NCI-H1436 treated with DMSO at 0.1 percent for 48 hours (cell line): ENCODE data around the gene MYO1E.

Experiments
- DNase-seq: peaks from one replicate; lab custom pipeline; 2025; lab: John Stamatoyannopoulos, UW

MYO1E gene

GRCh38 chr15:59315914-59316451 is 56.7 kb downstream of the MYO1E start:
- DNase-seq, result no peak

DNA sequence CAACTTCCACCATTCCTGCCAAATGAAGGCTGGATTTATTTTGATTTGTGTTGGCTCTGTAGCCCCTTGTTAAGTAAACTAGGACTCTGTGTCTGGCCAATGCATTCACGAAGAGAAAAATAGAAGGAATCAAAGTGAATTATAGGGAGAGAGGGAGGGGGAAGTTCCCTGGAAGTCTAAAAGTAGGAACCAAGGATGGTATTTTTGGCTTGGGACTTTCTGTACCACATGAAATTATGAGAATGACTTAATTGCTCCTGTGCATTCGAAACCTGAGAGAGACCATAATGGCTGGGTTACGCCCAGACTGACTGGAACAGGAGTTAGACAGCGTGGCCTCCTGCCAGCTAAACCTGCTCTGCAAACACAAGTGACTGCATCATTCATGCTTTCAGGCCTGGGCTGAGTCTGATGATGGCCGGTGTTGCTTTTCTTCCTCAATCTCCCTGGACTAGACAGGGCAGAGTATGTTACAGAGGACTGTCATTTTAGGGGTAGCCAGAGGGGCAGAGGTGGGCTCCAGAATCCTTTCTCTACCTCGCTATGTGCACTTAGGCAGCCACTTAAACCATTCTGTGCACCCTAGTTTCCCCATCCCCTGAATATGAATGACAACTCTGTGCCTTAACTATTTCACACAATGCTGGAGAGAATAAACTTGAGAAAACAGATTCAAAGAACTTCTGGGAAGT is 58.9 kb downstream of the MYO1E start:
- peak; percentile 80 for DNase-seq

DNA sequence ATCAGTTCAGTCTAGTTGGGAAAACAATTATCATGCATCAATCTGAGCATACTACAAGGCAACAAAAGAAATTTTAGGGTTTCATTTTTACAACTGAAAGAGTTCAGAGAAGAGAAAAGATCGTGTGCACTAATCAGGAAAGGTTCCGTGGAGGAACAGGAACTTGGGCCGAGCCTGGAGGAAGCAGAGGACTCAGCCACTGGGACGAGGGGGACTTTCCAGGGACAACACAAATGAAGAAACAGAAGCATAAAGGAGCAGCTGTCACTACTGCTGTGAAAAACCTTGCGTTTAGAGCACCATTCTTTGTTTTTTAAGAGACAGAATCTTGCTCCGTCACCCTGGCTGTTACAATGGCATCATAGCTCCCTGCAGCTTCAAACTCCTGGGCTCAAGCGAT is 60.5 kb downstream of the MYO1E start:
- no peak for DNase-seq

DNA sequence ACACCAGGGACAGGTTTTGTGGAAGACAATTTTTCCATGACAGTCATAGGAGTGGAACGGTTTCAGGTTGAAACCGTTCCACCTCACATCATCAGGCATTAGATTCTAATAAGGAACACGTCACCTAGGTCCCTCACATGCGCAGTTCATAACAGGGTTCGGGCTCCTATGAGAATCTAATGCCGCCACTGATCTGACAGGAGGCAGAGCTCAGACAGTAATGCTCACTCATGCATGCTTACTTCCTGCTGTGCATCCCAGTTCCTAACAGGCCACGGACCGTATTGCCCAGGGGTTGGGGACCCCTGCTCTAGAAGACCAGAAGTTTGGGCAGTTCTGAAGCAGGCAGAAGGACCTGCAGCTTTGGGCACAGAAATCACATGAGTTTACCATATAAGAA is 61.5 kb downstream of the MYO1E start:
- DNase-seq, result no peak

GRCh38 chr15:59309405-59309804 is 63.3 kb downstream of the MYO1E start:
- no peak for DNase-seq

DNA sequence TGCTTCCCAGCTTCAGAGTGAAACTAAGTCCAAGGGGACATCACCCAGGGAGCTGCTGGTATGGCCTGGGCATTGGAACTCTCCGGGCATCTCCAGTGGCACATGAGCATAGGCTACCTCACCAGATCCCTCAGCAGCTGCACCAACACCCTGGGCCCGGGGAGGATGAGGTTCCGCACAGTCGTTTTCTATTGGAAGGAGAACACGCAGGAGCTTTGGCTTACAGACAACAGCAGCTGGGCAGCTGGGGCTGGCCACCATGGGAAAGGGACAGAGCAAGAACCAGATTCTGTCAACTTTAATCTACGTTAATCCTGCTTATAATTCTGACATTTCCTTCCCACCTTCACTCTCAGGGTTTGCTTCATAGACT is 65.5 kb downstream of the MYO1E start:
- DNase-seq, result no peak

GRCh38 chr15:59306520-59307164 is 66.0 kb downstream of the MYO1E start:
- no peak for DNase-seq

GRCh38 chr15:59304807-59305206 is 67.9 kb downstream of the MYO1E start:
- DNase-seq, result no peak

DNA sequence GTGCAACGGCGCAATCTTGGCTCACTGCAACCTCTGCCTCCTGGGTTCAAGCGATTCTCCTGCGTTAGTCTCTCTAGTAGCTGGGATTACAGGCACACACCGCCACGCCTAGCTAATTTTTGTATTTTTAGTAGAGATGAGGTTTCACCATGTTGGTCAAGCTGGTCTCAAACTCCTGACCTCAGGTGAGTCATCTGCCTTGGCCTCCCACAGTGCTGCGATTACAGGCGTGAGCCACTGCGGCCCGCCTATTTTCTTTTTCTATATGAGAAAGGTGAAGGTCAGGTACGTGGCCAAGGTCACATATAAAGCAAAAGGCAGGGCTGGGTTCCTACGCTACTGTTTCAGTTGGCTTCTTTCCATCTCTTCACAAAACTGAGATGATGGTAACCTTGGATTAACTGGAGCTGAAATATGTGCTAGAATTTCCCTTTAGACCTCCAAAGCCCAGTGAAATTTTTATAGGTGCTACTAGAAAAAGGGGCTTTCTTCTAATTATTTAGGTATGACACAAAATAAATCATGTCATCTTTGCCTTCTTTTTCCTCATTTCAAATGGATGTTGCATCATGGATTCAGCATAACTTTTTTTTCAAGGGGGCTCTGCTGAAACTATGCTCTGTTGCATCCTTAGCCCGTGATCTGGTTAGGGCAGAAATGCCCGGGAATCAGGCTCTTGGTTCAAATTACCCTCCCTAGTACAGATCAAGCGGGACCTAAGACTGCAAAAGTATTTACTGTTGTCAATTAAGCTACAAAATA is 68.5 kb downstream of the MYO1E start:
- no peak for DNase-seq

- no peak for DNase-seq
Observed at GRCh38 chr15:59303633-59304032, 69.0 kb downstream of the MYO1E start.

GRCh38 chr15:59303136-59303535 is 69.5 kb downstream of the MYO1E start:
- DNase-seq, result no peak

DNA sequence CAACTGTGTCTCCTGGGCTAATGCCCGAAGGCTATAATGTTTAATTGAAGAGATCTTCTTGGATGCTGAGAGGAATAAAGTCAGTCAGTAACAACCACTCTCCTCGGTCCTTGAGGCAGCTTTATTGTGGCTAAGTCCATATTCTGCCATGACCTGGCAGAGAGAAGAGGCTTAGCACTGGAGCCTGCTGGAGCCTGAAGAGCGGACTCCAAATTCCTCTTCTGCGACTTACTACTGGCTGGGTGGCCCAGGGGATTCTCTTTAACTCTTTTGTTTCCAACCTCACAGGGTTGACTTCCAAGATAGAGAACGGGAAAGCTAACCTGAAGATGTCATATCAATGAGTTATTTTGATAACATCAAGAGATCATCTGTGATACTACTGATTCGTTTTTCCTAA is 71.1 kb downstream of the MYO1E start:
- DNase-seq, result no peak

DNA sequence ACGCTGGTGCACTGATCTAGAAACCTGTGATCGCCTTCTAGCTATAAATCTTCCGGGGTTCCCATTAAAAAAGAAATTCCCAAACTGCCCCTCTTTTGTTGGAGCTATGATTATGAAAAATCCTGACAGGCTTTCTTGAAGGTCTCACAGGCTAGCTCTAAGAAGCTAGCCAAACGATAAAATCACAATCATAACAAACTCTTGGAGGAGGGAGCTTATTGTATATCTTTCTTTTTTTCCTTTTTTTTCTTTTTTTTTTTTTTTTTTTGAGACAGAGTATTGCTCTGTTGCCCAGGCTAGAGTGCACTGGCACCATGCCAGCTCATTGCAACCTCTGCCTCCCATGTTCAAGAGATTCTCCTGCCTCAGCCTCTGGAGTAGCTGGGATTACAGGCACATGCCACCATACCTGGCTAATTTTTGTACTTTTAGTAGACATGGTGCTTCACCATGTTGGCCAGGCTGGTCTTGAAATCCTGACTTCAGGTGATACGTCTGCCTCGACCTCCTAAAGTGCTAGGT is 72.0 kb downstream of the MYO1E start:
- no peak for DNase-seq

DNA sequence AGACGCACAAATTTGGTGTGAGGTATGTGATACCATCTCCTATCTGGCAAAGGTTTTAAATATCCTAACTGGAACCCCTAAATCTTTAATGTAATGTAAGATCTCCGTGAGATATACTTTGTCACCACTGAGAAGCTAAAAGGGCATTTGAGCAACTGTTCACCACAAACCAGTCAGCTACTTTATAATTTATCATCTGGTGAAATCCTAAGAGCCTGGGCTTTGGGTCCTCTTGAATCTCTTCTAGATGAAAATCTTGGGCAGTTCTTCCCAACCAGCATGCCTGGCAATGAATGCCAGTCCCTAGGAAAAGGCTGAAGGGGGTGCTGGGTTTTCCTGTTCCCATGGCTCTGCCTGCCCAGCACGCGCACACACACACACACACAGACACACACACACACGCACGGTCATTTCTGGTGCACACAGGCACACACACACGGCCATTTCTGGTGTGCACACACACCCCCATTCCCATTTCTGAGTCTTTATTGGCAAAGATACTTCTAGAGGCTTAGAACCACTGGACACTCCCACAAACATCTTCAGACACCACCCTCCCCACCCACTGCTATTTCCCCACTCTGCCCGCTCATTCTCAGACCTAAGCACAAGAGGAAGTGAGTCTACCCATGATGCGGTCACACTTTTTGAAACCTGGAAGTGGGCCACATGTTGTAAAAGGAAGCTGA is 72.6 kb downstream of the MYO1E start:
- no peak for DNase-seq

DNA sequence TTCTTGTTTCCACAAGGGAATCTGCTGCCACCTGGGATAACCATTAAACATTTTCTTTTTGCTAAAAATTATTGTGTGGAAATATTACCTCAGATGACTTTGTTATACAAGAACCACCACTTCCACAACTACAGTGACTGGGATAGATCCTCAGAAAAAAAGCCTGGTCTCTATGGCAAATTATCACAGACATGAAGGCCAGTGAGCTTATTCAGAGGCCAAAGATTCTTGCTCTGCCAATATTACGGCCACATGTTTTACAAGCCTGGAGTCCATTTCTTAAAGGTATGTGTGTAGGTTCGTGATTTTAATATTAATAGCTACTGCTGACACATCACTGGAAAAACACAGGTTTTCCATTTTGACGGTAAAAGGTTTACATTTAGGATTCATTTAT is 73.8 kb downstream of the MYO1E start:
- DNase-seq, result no peak

- DNase-seq, result no peak
Observed at GRCh38 chr15:59298225-59298853, 74.3 kb downstream of the MYO1E start.

- no peak for DNase-seq
Observed at GRCh38 chr15:59296181-59296617, 76.5 kb downstream of the MYO1E start.

GRCh38 chr15:59295261-59296001 is 77.2 kb downstream of the MYO1E start:
- DNase-seq, result no peak

- DNase-seq, result no peak
Observed at GRCh38 chr15:59294574-59295260, 78.0 kb downstream of the MYO1E start.

DNA sequence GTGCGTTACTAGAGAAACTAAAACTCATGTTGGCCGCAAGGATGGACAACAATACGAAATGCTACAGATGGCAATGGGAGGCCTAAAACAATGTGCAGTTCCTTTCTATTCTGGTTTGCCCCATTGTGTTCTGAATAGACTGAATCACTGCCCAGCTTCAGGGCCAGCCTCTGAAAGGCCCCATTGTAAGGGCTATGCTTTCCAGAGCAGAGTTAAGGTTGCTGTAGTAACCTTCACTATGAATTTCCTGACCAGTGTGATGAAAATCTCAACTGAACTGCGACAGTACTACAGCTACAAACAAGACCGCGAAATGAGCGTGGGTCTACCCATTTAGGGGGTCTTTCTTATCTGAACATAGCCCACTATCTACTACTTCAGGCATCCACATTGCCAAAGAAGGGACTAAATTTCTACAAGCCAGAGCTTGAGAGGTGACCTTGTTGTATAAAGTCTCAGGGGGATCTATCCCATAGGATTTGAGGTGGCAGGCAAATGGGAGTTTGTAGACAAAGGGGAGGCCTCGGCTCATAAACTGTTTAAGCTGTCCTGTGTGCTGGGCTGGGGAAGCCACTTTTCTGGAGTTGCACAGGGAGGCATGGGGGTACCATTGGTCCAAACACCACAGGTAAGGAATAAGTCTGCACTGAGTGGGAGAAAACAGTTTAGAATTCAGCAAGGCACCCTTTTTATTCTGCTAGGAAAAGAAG is 80.1 kb downstream of the MYO1E start:
- DNase-seq, result no peak
